Measurements from ENCODE around the gene SLC10A6.

The SLC10A6 gene

DNA sequence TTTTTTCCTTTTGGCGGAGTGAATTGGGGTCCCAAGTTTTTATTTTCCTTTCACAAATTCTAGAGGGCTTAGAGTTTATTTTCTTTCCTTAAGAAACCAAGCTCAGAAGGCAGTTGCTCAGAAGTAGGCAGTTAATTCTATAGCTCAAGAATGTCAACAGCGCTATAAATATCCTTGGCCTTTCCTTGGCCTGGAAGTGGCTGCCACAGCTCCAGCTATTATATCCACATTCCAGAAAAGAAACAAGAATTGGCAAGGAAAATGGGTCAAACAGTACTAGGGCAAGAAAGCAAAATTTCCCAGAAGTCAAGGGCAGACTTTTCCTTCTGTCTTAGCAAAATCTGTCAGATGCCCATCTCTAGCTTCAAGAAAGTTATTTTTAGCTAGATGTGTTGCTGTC is 31.0 kb downstream of the SLC10A6 start:
- no peak overlapping the region for H3K4me3 ChIP-seq (ENCODE audit: low read depth, low read length)
- no peak for DNase-seq (ENCODE audit: low read depth)
- no peak for TF ChIP-seq POLR2A (IDR thresholded peaks at IDR 0.05; ENCODE audit: extremely low read depth, insufficient read length)
- TF ChIP-seq, protein P1, sequence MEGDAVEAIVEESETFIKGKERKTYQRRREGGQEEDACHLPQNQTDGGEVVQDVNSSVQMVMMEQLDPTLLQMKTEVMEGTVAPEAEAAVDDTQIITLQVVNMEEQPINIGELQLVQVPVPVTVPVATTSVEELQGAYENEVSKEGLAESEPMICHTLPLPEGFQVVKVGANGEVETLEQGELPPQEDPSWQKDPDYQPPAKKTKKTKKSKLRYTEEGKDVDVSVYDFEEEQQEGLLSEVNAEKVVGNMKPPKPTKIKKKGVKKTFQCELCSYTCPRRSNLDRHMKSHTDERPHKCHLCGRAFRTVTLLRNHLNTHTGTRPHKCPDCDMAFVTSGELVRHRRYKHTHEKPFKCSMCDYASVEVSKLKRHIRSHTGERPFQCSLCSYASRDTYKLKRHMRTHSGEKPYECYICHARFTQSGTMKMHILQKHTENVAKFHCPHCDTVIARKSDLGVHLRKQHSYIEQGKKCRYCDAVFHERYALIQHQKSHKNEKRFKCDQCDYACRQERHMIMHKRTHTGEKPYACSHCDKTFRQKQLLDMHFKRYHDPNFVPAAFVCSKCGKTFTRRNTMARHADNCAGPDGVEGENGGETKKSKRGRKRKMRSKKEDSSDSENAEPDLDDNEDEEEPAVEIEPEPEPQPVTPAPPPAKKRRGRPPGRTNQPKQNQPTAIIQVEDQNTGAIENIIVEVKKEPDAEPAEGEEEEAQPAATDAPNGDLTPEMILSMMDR (IDR thresholded peaks at IDR 0.05; ENCODE audit: low read depth, low read length) = no peak
- no peak for TF ChIP-seq MYC (IDR thresholded peaks at IDR 0.05; ENCODE audit: low read depth, low read length)
- TF ChIP-seq, protein P2, sequence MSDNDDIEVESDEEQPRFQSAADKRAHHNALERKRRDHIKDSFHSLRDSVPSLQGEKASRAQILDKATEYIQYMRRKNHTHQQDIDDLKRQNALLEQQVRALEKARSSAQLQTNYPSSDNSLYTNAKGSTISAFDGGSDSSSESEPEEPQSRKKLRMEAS (IDR thresholded peaks at IDR 0.05; ENCODE audit: low read depth, low read length) = no peak

DNA sequence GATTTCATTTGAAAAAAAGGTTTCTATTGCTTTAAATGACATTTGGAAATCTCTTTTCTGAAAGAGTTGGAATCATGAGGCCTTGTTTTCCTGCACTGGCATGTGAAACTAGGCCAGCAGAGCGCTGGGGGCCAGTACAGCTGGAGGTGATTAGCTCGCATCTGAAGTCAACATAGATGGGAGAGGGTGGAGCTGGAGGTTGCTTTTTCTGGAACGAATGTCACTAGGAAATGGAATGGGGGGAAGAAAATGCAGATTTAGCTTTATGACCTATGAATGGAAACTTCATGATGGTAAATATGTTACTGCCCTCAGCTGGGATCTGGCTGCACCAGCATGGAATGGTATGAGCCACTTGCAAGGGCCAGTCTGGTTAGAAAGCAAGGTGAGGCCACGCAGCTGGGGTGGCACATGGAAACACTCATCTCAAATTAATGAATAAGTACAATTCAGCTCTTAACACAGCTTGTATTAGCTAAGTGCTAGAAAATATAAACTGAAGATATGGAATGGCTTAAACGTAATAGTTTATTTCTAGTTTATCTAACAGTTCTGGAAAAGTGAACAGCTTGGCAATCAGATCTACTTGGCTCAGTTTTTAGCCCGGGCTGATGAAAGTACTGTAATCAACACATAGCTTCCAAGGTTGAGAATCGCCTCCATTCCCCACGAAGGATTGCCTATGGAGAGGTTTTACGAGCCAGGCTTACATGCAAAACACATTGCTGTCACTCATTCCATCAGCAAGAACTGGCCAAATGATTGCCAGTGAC is 32.5 kb downstream of the SLC10A6 start:
- DNase-seq (ENCODE audit: low read depth) = no peak
- TF ChIP-seq, protein P1 (IDR thresholded peaks at IDR 0.05; ENCODE audit: low read depth, low read length) = no peak
- TF ChIP-seq POLR2A (IDR thresholded peaks at IDR 0.05; ENCODE audit: extremely low read depth, insufficient read length) (no peak), MYC (IDR thresholded peaks at IDR 0.05; ENCODE audit: low read depth, low read length) (no peak)
- TF ChIP-seq, protein P2 (IDR thresholded peaks at IDR 0.05; ENCODE audit: low read depth, low read length) = no peak
- no peak overlapping the region for H3K4me3 ChIP-seq (ENCODE audit: low read depth, low read length)

DNA sequence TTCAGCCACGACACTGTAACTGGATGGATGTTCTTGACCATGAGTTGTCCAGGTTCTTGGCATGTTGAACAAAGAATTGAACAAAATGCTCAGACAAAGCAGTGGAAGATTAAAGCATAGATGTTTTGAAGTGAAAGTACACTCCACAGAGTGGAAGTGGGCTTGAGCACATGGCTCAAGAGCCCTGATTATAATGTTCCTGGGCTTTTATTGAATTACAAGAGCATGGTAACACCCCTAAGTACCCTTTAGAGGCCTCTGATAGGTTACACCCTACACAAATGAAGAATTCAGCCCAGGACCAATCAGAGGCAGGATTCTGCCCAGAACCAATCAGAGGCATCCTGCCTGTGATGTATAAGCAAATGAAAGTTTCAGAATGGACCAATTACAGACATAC is 33.5 kb downstream of the SLC10A6 start:
- no peak for DNase-seq (ENCODE audit: low read depth)
- TF ChIP-seq MYC (IDR thresholded peaks at IDR 0.05; ENCODE audit: low read depth, low read length) (no peak), POLR2A (IDR thresholded peaks at IDR 0.05; ENCODE audit: extremely low read depth, insufficient read length) (no peak)
- TF ChIP-seq, protein P1 (IDR thresholded peaks at IDR 0.05; ENCODE audit: low read depth, low read length) = no peak
- TF ChIP-seq, protein P2 (IDR thresholded peaks at IDR 0.05; ENCODE audit: low read depth, low read length) = no peak
- no peak overlapping the region for H3K4me3 ChIP-seq (ENCODE audit: low read depth, low read length)

DNA sequence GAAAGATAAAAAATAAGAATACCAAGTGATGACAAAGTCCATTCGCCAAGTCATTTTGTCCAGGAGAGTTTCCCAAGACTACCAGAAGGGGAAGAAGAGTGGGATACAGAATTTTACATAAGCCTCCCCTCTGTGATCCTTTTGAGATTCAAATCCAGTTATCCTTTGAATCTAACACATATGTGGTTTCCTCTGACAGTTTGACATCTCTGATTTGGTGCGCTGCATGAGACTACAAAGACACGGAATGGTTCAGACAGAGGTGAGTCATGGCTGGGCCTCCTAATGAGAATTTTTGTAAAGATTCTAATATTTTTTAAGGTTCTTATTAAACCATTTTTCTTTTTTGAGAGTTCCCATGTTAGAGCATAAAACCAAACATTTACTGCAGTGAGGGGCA is 38.3 kb downstream of the SLC10A6 start:
- no peak overlapping the region for H3K4me3 ChIP-seq (ENCODE audit: low read depth, low read length)
- no peak for TF ChIP-seq MYC (IDR thresholded peaks at IDR 0.05; ENCODE audit: low read depth, low read length)
- DNase-seq (ENCODE audit: low read depth) = no peak

DNA sequence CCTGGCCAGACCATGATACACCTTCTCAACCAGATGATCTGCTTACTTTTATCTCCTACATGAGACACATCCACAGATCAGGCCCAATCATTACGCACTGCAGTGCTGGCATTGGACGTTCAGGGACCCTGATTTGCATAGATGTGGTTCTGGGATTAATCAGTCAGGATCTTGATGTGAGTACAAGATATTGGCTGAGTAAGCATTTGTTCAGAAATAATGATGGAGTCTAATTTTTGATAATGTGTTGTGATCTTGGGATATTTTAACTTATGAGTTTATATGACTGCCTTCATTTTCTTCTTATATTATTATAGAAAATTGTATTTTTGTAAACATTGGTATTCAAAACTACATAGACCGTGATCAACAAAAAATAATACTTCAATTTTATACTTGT is 39.4 kb downstream of the SLC10A6 start:
- no peak for DNase-seq (ENCODE audit: low read depth)
- TF ChIP-seq, protein P2 (IDR thresholded peaks at IDR 0.05; ENCODE audit: low read depth, low read length) = no peak
- TF ChIP-seq MYC (IDR thresholded peaks at IDR 0.05; ENCODE audit: low read depth, low read length) = no peak
- TF ChIP-seq, protein P1 (IDR thresholded peaks at IDR 0.05; ENCODE audit: low read depth, low read length) = no peak
- TF ChIP-seq POLR2A (IDR thresholded peaks at IDR 0.05; ENCODE audit: extremely low read depth, insufficient read length) = no peak
- no peak overlapping the region for H3K4me3 ChIP-seq (ENCODE audit: low read depth, low read length)

DNA sequence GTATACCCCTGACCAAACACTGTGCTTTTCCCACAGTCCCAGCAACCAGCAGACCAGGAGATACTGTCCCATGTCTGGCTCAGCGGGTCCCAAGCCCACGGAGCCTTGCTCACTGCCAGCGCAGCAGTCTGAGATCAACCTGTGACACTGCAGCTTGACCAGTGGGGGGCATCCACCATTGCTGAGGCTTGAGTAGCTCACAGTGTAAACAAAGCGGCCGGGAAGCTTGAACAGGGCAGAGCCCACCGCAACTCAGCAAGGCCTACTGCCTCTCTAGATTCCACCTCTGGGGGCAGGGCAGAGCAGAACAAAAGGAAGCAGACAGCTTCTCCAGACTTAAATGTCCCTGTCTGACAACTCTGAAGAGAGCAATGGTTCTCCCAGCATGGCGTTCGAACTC is 58.1 kb downstream of the SLC10A6 start:
- no peak overlapping the region for H3K4me3 ChIP-seq (ENCODE audit: low read depth, low read length)
- peak; percentile 8 for DNase-seq (ENCODE audit: low read depth)
- TF ChIP-seq MYC (IDR thresholded peaks at IDR 0.05; ENCODE audit: low read depth, low read length) = no peak
- TF ChIP-seq, protein P1 (IDR thresholded peaks at IDR 0.05; ENCODE audit: low read depth, low read length) = no peak
- TF ChIP-seq, protein P2 (IDR thresholded peaks at IDR 0.05; ENCODE audit: low read depth, low read length) = no peak
- no peak for TF ChIP-seq POLR2A (IDR thresholded peaks at IDR 0.05; ENCODE audit: extremely low read depth, insufficient read length)
